H1 (cell line): ENCODE measurements around the gene CGNL1. TPM values are rescaled to one million over a fixed set of nuclear protein-coding genes. Genes with fewer than 3 reads are reported as not detected.

Source experiments
- CTCF ChIA-PET: fragments of 300-600 bp; sonication (Branson Sonifier 250); formaldehyde crosslinking; loops from one replicate; lab custom pipeline; 2021; ENCODE audit not compliant: partially characterized antibody; lab: Charles Lee
- POLR2A ChIA-PET: fragments of 300-600 bp; sonication (Branson Sonifier 250); formaldehyde crosslinking; loops from one replicate; lab custom pipeline; 2021; ENCODE audit warnings: inconsistent platforms; ENCODE audit not compliant: partially characterized antibody; lab: Charles Lee
- DNase-seq, 2 experiments: peaks; one replicate each; pipeline versions ENCODE4 v3.0.0 to v3.0.0-alpha.2; 2010 to 2022; ENCODE audit warnings: low spot score in 2 of 2, low read depth in 1 of 2, mixed read lengths in 1 of 2
- FAIRE-seq: peaks from 2 replicates; lab custom pipeline; 2011; peaks lifted over from hg19 to GRCh38; lab: Jason Lieb, UNC
- H2AFZ ChIP-seq: 2 replicates; pipeline ENCODE4 v1.8.1; 2012; ENCODE audit warnings: low read length, inconsistent platforms
- H2AK5ac ChIP-seq: 2 replicates; pipeline ENCODE4 v1.6.1; 2013; ENCODE audit warnings: low read depth, low read length
- H2BK120ac ChIP-seq: replicated peaks from 2 replicates; pipeline ENCODE3; 2013; ENCODE audit warnings: low read depth, low read length, inconsistent platforms
- H2BK12ac ChIP-seq: 2 replicates; pipeline ENCODE4 v1.6.1; 2013; ENCODE audit warnings: low read depth, low read length
- H2BK15ac ChIP-seq: 2 replicates; pipeline ENCODE4 v1.6.1; 2013; ENCODE audit warnings: low read length
- H2BK20ac ChIP-seq: 2 replicates; pipeline ENCODE4 v1.6.1; 2013; ENCODE audit warnings: low read length
- H2BK5ac ChIP-seq: 2 replicates; pipeline ENCODE4 v1.6.1; 2013; ENCODE audit warnings: low read depth, low read length
- H3K14ac ChIP-seq: 2 replicates; pipeline ENCODE4 v1.6.1; 2013; ENCODE audit warnings: inconsistent platforms; ENCODE audit not compliant: insufficient read length
- H3K18ac ChIP-seq: 2 replicates; pipeline ENCODE4 v1.6.1; 2013; ENCODE audit warnings: low read length; ENCODE audit errors: extremely low read depth
- H3K23ac ChIP-seq: 2 replicates; pipeline ENCODE4 v1.6.1; 2013; ENCODE audit warnings: inconsistent platforms; ENCODE audit not compliant: insufficient read length
- H3K23me2 ChIP-seq: 2 replicates; pipeline ENCODE4 v1.6.1; 2013; ENCODE audit warnings: low read depth, low read length
- H3K27ac ChIP-seq: 2 replicates; pipeline ENCODE4 v1.6.1; 2011; ENCODE audit warnings: low read depth, low read length, inconsistent platforms
- H3K27me3 ChIP-seq, 4 experiments: replicated peaks in 1 of 4; 1 replicate in 1 of 4; 2 replicates in 3 of 4; pipeline versions ENCODE4 v1.6.1 to v1.8.1; 2011 to 2013; ENCODE audit warnings: low read length in 3 of 4, mild to moderate bottlenecking in 3 of 4, inconsistent platforms in 2 of 4, mixed read lengths in 2 of 4, moderate library complexity in 1 of 4; ENCODE audit not compliant: control insufficient read depth in 3 of 4, insufficient read depth in 3 of 4; ENCODE audit errors: extremely low read depth in 1 of 4
- H3K36me3 ChIP-seq, 4 experiments: 2 replicates each; pipeline versions ENCODE4 v1.6.1 to v1.8.1; 2011 to 2013; ENCODE audit warnings: mild to moderate bottlenecking in 4 of 4, low read length in 3 of 4, moderate library complexity in 2 of 4, control low read depth in 1 of 4, inconsistent platforms in 1 of 4; ENCODE audit not compliant: insufficient read depth in 4 of 4, control insufficient read depth in 2 of 4
- H3K4ac ChIP-seq: replicated peaks from 2 replicates; pipeline ENCODE3; 2013; ENCODE audit warnings: low read length, low read depth, mixed read lengths, inconsistent platforms; ENCODE audit not compliant: insufficient read length
- H3K4me1 ChIP-seq, 4 experiments: replicated peaks in 1 of 4; 1 replicate in 1 of 4; 2 replicates in 3 of 4; pipeline versions ENCODE4 v1.6.1 to v1.8.1; 2011 to 2013; ENCODE audit warnings: low read length in 3 of 4, inconsistent platforms in 2 of 4, mixed read lengths in 1 of 4; ENCODE audit not compliant: insufficient read depth in 4 of 4, control insufficient read depth in 3 of 4
- H3K4me2 ChIP-seq, 2 experiments: 2 replicates each; pipeline versions ENCODE4 v1.6.1 to v1.8.1; 2011 to 2013; ENCODE audit warnings: low read depth in 2 of 2, low read length in 2 of 2, control low read depth in 1 of 2, inconsistent platforms in 1 of 2, mild to moderate bottlenecking in 1 of 2; ENCODE audit not compliant: insufficient read depth in 1 of 2
- H3K4me3 ChIP-seq, 4 experiments: fragments of 200-600, 300-600 bp in 1 of 4; sonication (generic), shearing (Covaris generic), sonication (Bioruptor Twin) in 1 of 4; 2 replicates each; pipeline versions ENCODE4 v1.5.1 to v1.8.1; 2011 to 2016; ENCODE audit warnings: low read length in 4 of 4, low read depth in 3 of 4, control low read depth in 2 of 4, inconsistent platforms in 2 of 4, mild to moderate bottlenecking in 2 of 4, mixed read lengths in 1 of 4, moderate library complexity in 1 of 4; ENCODE audit not compliant: insufficient read depth in 2 of 4; ENCODE audit errors: extremely low read depth in 1 of 4
- H3K56ac ChIP-seq: replicated peaks from 2 replicates; pipeline ENCODE3; 2013; ENCODE audit warnings: low read depth, mild to moderate bottlenecking, mixed read lengths, low read length, inconsistent platforms; ENCODE audit not compliant: insufficient read length
- H3K79me1 ChIP-seq: 2 replicates; pipeline ENCODE4 v1.6.1; 2013; ENCODE audit warnings: low read depth, low read length, control low read depth
- H3K79me2 ChIP-seq, 2 experiments: 2 replicates each; pipeline versions ENCODE4 v1.6.1 to v1.8.1; 2012 to 2013; ENCODE audit warnings: low read length in 2 of 2, mild to moderate bottlenecking in 2 of 2, inconsistent platforms in 1 of 2; ENCODE audit not compliant: insufficient read depth in 2 of 2, control insufficient read depth in 1 of 2
- H3K9ac ChIP-seq, 4 experiments: replicated peaks in 1 of 4; 1 replicate in 1 of 4; 2 replicates in 3 of 4; pipeline versions ENCODE4 v1.6.1 to v1.8.1; 2011 to 2013; ENCODE audit warnings: low read depth in 3 of 4, low read length in 3 of 4, control low read depth in 2 of 4, mild to moderate bottlenecking in 2 of 4, moderate library complexity in 2 of 4, inconsistent platforms in 1 of 4; ENCODE audit errors: extremely low read depth in 1 of 4
- H3K9me3 ChIP-seq, 2 experiments: 2 replicates each; pipeline versions ENCODE4 v1.6.1 to v1.8.1; 2012 to 2013; ENCODE audit warnings: mild to moderate bottlenecking in 2 of 2, moderate library complexity in 2 of 2, control low read depth in 1 of 2, inconsistent platforms in 1 of 2, low read depth in 1 of 2, low read length in 1 of 2, mixed read lengths in 1 of 2; ENCODE audit not compliant: insufficient read depth in 2 of 2
- H4K20me1 ChIP-seq, 2 experiments: replicated peaks in 1 of 2; 2 replicates each; pipeline versions ENCODE3 to v1.8.1; 2011 to 2013; ENCODE audit warnings: inconsistent platforms in 2 of 2, low read length in 2 of 2, mild to moderate bottlenecking in 1 of 2; ENCODE audit not compliant: insufficient read depth in 2 of 2, control insufficient read depth in 1 of 2
- H4K5ac ChIP-seq: 2 replicates; pipeline ENCODE4 v1.6.1; 2013; ENCODE audit warnings: low read length, low read depth, mixed read lengths, inconsistent platforms; ENCODE audit not compliant: insufficient read length
- H4K8ac ChIP-seq: 2 replicates; pipeline ENCODE4 v1.8.0; 2013; ENCODE audit warnings: mild to moderate bottlenecking, moderate library complexity, low read length, inconsistent platforms; ENCODE audit not compliant: insufficient read depth; ENCODE audit errors: extremely low read depth
- H4K91ac ChIP-seq: replicated peaks from 2 replicates; pipeline ENCODE3; 2013; ENCODE audit warnings: low read length, mixed read lengths, inconsistent platforms; ENCODE audit not compliant: insufficient read length
- BCL11A ChIP-seq, 2 experiments: IDR thresholded peaks; one replicate each; pipeline ENCODE4 v1.6.1; 2011; ENCODE audit warnings: low read depth in 2 of 2, low read length in 2 of 2, mild to moderate bottlenecking in 2 of 2
- SIN3A ChIP-seq, 2 experiments: IDR thresholded peaks in 1 of 2; conservative IDR thresholded peaks in 1 of 2; 2 replicates each; pipeline ENCODE4 v1.6.1; 2011 to 2012; ENCODE audit warnings: low read length in 2 of 2, improper control_type of control experiment in 1 of 2, low read depth in 1 of 2, mild to moderate bottlenecking in 1 of 2
- WGBS, 2 experiments: shearing (Covaris generic) in 1 of 2; methylation state at CpG; one replicate each; pipeline versions ENCODE4 v1.1.6 to v1.1.7; 2013 to 2015; ENCODE audit warnings: low lambda C conversion rate in 2 of 2, mixed read lengths in 2 of 2, inconsistent platforms in 1 of 2, low coverage in 1 of 2, missing lambda C conversion rate in 1 of 2; ENCODE audit not compliant: insufficient replicate concordance in 2 of 2, insufficient coverage in 1 of 2, insufficient read length in 1 of 2; ENCODE audit errors: extremely low coverage in 1 of 2, missing lambda C conversion rate in 1 of 2; 5-methylcytosine and 5-hydroxymethylcytosine counted together
- polyA plus RNA-seq, 7 experiments: library from polyadenylated mRNA; depleted of rRNA in 3 of 7; stranded (reverse) in 5 of 7; unstranded in 2 of 7; fragments of >200 nt in 5 of 7; fragments of 200-250 nt in 2 of 7; gene quantifications; 1 replicate in 5 of 7; 2 replicates in 1 of 7; 4 replicates in 1 of 7; pipeline versions ENCODE4 v1.2.1 to v1.2.3, GENCODE V29; 2011 to 2013; ENCODE audit warnings: missing spikeins in 2 of 7, mixed read lengths in 2 of 7
- total RNA-seq: library from RNA; stranded (reverse); fragmentation: NEBNext Ultra II Directional; extraction: Animal tissue kit (Norgen Biotek cat#: 25700); gene quantifications from 2 replicates; pipeline ENCODE4 v1.2.1, GENCODE V29; 2021

Gene CGNL1
- total and polyA plus RNA-seq, 2 of the 8 experiments (the other 6 are each of a cell fraction or from before 2014, with no cell fraction given): 21.8 to 75.6 TPM

- no peak for TF ChIP-seq BCL11A (IDR thresholded peaks at IDR 0.05; ENCODE audit: low read depth in 2 of 2, low read length in 2 of 2)
- no peak for TF ChIP-seq SIN3A (conservative IDR thresholded peaks at IDR 0.05 in 1 of 2, IDR thresholded peaks at IDR 0.05 in 1 of 2; ENCODE audit: low read depth in 1 of 2, low read length in 2 of 2)
- TF ChIP-seq, all 59 proteins: peak for 0
- FAIRE-seq: no peak
- CTCF ChIA-PET: interaction anchor here (0.8 to 3.2 kb wide), 8 partner anchors 9 to 189 kb away, joined by 3 to 34 read pairs (median 3); no protein-coding TSS in a partner anchor
Measured at GRCh38 chr15:57562196-57562769, 186.0 kb downstream of the CGNL1 start.

More at GRCh38 chr15:57562196-57562769, 186.0 kb downstream of the CGNL1 start:
- H4K91ac ChIP-seq: no peak overlapping the region
- H2AK5ac ChIP-seq: no peak overlapping the region
- H3K4ac ChIP-seq: no peak overlapping the region
- POLR2A ChIA-PET: no interaction called here
- H3K9ac ChIP-seq: no peak overlapping the region
- no peak overlapping the region for H3K4me3 ChIP-seq
- DNase-seq: no peak
- H3K79me1 ChIP-seq: no peaks in the 10 kb centered on the region
- no peaks in the 10 kb centered on the region for H3K79me2 ChIP-seq
- no peak overlapping the region for H2BK5ac ChIP-seq
- 75% methylated on average over 11 of the region's 11 CpGs; no CpG with 5 or more reads in 1 of the 2 experiments for WGBS, 2 experiments
- H3K23me2 ChIP-seq: no peaks in the 10 kb centered on the region; the same call in 1 of the 2 replicates
- no peaks in the 10 kb centered on the region for H4K20me1 ChIP-seq
- H3K56ac ChIP-seq: no peak overlapping the region
- H3K23ac ChIP-seq: no peak overlapping the region
- H3K4me1 ChIP-seq: peaks cover 1 to 4% (median 2%) of the 10 kb centered on the region in 4 experiments; a peak in 3 of 7 replicates
- no peak overlapping the region for H3K14ac ChIP-seq
- no peaks in the 10 kb centered on the region for H3K9me3 ChIP-seq
- H2BK12ac ChIP-seq: no peak overlapping the region
- H4K5ac ChIP-seq: no peak overlapping the region
- no peak overlapping the region for H4K8ac ChIP-seq
- no peaks in the 10 kb centered on the region for H3K36me3 ChIP-seq
- H3K27ac ChIP-seq: no peak overlapping the region
- H2AFZ ChIP-seq: no peak overlapping the region
- H2BK120ac ChIP-seq: no peak overlapping the region
- no peak overlapping the region for H3K18ac ChIP-seq
- no peak overlapping the region for H2BK20ac ChIP-seq
- H3K27me3 ChIP-seq: no peaks in the 10 kb centered on the region
- no peak overlapping the region for H3K4me2 ChIP-seq
- 0 out of 2 replicates have a peak overlapping the region, but pooled peaks have one; percentile 33 for H2BK15ac ChIP-seq
